K562 (cell line): ENCODE measurements around the gene C1QTNF12. TPM values are rescaled to one million over a fixed set of nuclear protein-coding genes. Genes with fewer than 3 reads are reported as not detected.

Experiments used
- ATAC-seq: fragments of 200-7000 bp; cut with Tn5 transposase; 3 replicates; pipeline ENCODE4 v1.9.1; 2020; ENCODE audit warnings: moderate library complexity
- BruUV-seq: library from RNA; stranded (reverse); fragments of 400-500 nt; replicated peaks from 2 replicates; lab custom pipeline; 2021; lab: Mats Ljungman, UMichigan
- CTCF ChIA-PET: fragments of 300-600 bp; formaldehyde crosslinking; extraction: SDS; loops from one replicate; lab custom pipeline; 2021; ENCODE audit warnings: low intra/inter-chr PET ratio; lab: Yijun Ruan, JAX
- POLR2A ChIA-PET: fragments of 300-600, 350-650 bp; sonication (Branson Sonifier 250); formaldehyde crosslinking; extraction: SDS; loops from one replicate; lab custom pipeline; 2021; ENCODE audit warnings: antibody characterized with exemption, inconsistent platforms; lab: Yijun Ruan, JAX
- DNase-seq, 4 experiments: peaks; one replicate each; pipeline versions ENCODE4 v3.0.0 to v3.0.0-alpha.2; 2011 to 2018; ENCODE audit warnings: low spot score in 3 of 4, mixed read lengths in 3 of 4; ENCODE audit errors: extremely low read depth in 1 of 4
- FAIRE-seq: peaks from 2 replicates; lab custom pipeline; 2011; peaks lifted over from hg19 to GRCh38; lab: Jason Lieb, UNC
- H2AFZ ChIP-seq: 2 replicates; pipeline ENCODE4 v1.6.0; 2011; ENCODE audit warnings: low read depth, low read length, control low read depth, inconsistent platforms
- H3K27ac ChIP-seq: fragments of 200-600 bp; 3 replicates; pipeline ENCODE4 v1.8.0; 2011; ENCODE audit warnings: low read depth, mild to moderate bottlenecking, control low read depth, inconsistent platforms, low read length, moderate library complexity, mixed read lengths; ENCODE audit errors: extremely low read depth
- H3K27me3 ChIP-seq, 2 experiments: fragments of 300-600 bp in 1 of 2; 2 replicates in 1 of 2; 3 replicates in 1 of 2; pipeline versions ENCODE4 v1.6.0 to v1.8.0; 2011; ENCODE audit warnings: inconsistent platforms in 2 of 2, low read length in 2 of 2, mild to moderate bottlenecking in 1 of 2, mixed read lengths in 1 of 2, moderate library complexity in 1 of 2; ENCODE audit not compliant: control insufficient read depth in 2 of 2, insufficient read depth in 2 of 2
- H3K36me3 ChIP-seq: fragments of 300-600 bp; 3 replicates; pipeline ENCODE4 v1.8.0; 2011; ENCODE audit warnings: mild to moderate bottlenecking, low read length, inconsistent platforms; ENCODE audit not compliant: control insufficient read depth, insufficient read depth
- H3K4me1 ChIP-seq, 2 experiments: fragments of 200-600 bp in 1 of 2; replicated peaks in 1 of 2; 2 replicates in 1 of 2; 3 replicates in 1 of 2; pipeline versions ENCODE4 v1.5.1 to v1.8.0; 2011; ENCODE audit warnings: inconsistent platforms in 2 of 2, low read length in 2 of 2, mild to moderate bottlenecking in 1 of 2, mixed read lengths in 1 of 2, moderate library complexity in 1 of 2; ENCODE audit not compliant: control insufficient read depth in 2 of 2, insufficient read depth in 2 of 2
- H3K4me2 ChIP-seq: 2 replicates; pipeline ENCODE4 v1.6.1; 2011; ENCODE audit warnings: low read length, control low read depth, inconsistent platforms, mixed read lengths; ENCODE audit not compliant: insufficient read depth
- H3K4me3 ChIP-seq: fragments of 200-600 bp; sonication (generic), shearing (Covaris generic); 2 replicates; pipeline ENCODE4 v1.5.1; 2016; ENCODE audit warnings: control low read depth, inconsistent platforms
- H3K79me2 ChIP-seq: fragments of 200-600 bp; 3 replicates; pipeline ENCODE4 v1.8.0; 2011; ENCODE audit warnings: low read length, inconsistent platforms; ENCODE audit not compliant: control insufficient read depth, insufficient read depth
- H3K9ac ChIP-seq, 2 experiments: 2 replicates each; pipeline versions ENCODE4 v1.6.0 to v1.6.1; 2011; ENCODE audit warnings: low read depth in 2 of 2, low read length in 2 of 2, control low read depth in 1 of 2, inconsistent platforms in 1 of 2, mild to moderate bottlenecking in 1 of 2, mixed read lengths in 1 of 2; ENCODE audit not compliant: insufficient read depth in 1 of 2
- H3K9me1 ChIP-seq: one replicate; pipeline ENCODE4 v1.6.0; 2011; ENCODE audit warnings: inconsistent platforms, mild to moderate bottlenecking, low read length, moderate library complexity; ENCODE audit not compliant: control insufficient read depth, insufficient read depth
- H3K9me3 ChIP-seq: replicated peaks from 2 replicates; pipeline ENCODE4 v1.5.1; 2011; ENCODE audit warnings: low read depth, low read length, inconsistent platforms; ENCODE audit not compliant: control insufficient read depth, insufficient read depth
- H4K20me1 ChIP-seq: replicated peaks from 2 replicates; pipeline ENCODE4 v1.6.1; 2011; ENCODE audit warnings: low read length, inconsistent platforms, mixed read lengths; ENCODE audit not compliant: control insufficient read depth, insufficient read depth
- HMGN3 ChIP-seq: IDR thresholded peaks from 2 replicates; pipeline ENCODE4 v1.6.1; 2011; ENCODE audit warnings: borderline replicate concordance, low read depth, mild to moderate bottlenecking, mixed read lengths, low read length; ENCODE audit not compliant: insufficient read length; ENCODE audit errors: extremely low read depth
- WGBS: fragments of 100-300 bp; shearing (Covaris generic); methylation state at CpG from one replicate; pipeline ENCODE4 v1.1.6; 2016; ENCODE audit warnings: low coverage, mixed read lengths; ENCODE audit not compliant: insufficient coverage; ENCODE audit errors: missing lambda C conversion rate; 5-methylcytosine and 5-hydroxymethylcytosine counted together
- in situ Hi-C: fragments of 300-500 bp; cut with MboI; formaldehyde crosslinking; loops from 4 replicates; pipeline ENCODE4 v1.15.0; 2018; ENCODE audit warnings: inconsistent platforms, mixed read lengths
- intact Hi-C: fragments of 100-400 bp; cut with micrococcal nuclease; formaldehyde crosslinking; loops from 2 replicates; pipeline ENCODE4 v1.14.2; 2022
- polyA plus RNA-seq, 8 experiments: library from polyadenylated mRNA; depleted of rRNA in 4 of 8; stranded (reverse) in 5 of 8; unstranded in 3 of 8; fragments of >200 nt; fragmentation: Nextera tagmentation in 2 of 8; fragmentation: Illumina TruSeq in 1 of 8; extraction: Ambion mirVana in 2 of 8; extraction: Trizol in 1 of 8; gene quantifications; 2 replicates each; pipeline versions ENCODE4 v1.2.1 to v1.2.3, GENCODE V29; 2011 to 2014; ENCODE audit warnings: inconsistent platforms in 1 of 8, missing spikeins in 1 of 8
- total RNA-seq, 7 experiments: library from RNA; depleted of rRNA in 6 of 7; stranded (reverse); fragments of >200 nt in 6 of 7; fragmentation: Illumina TruSeq in 2 of 7; extraction: Trizol in 2 of 7; gene quantifications; 2 replicates each; pipeline versions ENCODE4 v1.2.1 to v1.2.3, GENCODE V29; 2011 to 2021; ENCODE audit warnings: low replicate concordance in 1 of 7
- TF ChIP-seq, protein P1 (sequence below), 2 experiments: fragments of 450-650 bp; IDR thresholded peaks; 2 replicates each; pipeline ENCODE4 v1.6.1; 2016
- TF ChIP-seq, protein P2 (sequence below): sonication (generic); formaldehyde crosslinking; IDR thresholded peaks from 2 replicates; pipeline ENCODE4 v1.8.1; 2023; ENCODE audit warnings: mild to moderate bottlenecking, missing genetic modification reagents
- TF ChIP-seq, protein P3 (sequence below), 2 experiments: fragments of 450-650 bp in 1 of 2; sonication (generic) in 1 of 2; formaldehyde crosslinking in 1 of 2; IDR thresholded peaks in 1 of 2; conservative IDR thresholded peaks in 1 of 2; 2 replicates each; pipeline versions ENCODE4 v1.6.1 to v1.8.1; 2016 to 2023; ENCODE audit warnings: mild to moderate bottlenecking in 2 of 2, moderate library complexity in 2 of 2, inconsistent platforms in 1 of 2, missing genetic modification reagents in 1 of 2

C1QTNF12 gene
- total and polyA plus RNA-seq, 9 of the 15 experiments (the other 6 are each of a cell fraction or from before 2014, with no cell fraction given), result 0.11 to 4.3 (median 0.93) TPM; not detected in 3

DNA sequence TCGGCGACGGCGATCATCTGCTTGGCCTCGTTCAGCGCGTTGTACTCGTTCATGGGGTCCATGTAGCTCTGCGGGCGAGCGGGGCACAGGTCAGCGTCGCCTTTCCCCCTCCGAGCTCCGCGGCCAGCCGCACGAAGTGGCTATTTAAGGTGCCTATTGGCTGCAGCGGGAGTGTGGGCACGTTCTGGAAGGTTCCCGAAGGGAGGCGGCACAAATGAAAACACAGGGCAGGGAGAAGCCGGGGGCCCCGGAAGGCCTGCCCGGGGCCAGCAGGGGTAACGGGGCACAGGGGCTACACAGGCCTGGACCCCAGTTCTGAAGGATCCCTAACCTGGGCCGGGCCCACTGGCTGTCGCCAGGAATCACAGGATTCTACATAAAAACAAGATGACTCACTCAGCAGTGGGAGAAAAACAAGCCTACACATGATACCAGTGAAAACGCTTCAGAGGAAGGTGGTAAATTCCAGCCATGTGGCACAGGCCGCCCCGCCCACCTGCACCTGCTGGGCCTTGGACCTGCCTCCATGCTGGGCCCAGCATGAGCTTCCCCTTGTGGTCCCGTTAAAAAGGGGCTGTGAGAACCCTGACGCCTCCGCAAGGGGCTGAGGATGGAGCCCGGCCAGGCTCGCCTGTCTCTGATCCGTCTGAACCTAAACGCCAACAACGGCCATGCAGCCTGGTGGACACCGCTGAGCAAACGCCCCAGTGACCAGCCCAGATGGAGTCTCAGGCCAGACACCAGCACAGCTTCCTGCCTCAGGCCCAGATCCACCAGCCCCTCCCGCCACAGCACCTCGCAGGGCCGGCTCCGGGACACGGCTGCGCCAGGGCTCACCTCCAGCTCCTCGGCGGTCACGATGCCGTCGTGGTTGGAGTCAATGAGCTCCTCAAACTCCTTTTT lies 28.6 kb downstream of the C1QTNF12 start:
- CTCF ChIA-PET, result no interaction called here
- POLR2A ChIA-PET, result interaction anchor here (0.6 to 2.4 kb wide), 2 partner anchors 12 to 13 kb away, joined by 3 to 12 read pairs; partner anchors contain the start of genes B3GALT6 and SDF4
- WGBS, result 96% methylated on average over 38 of the region's 52 CpGs
- BruUV-seq, result no TSS peak
- no peak overlapping the region for H3K4me2 ChIP-seq
- DNase-seq, result no peak
- intact Hi-C loops, result no loop called here
- peak overlapping the region in 1 of 2 experiments; percentile 20; a peak in 1 of 4 replicates for H3K9ac ChIP-seq
- TF ChIP-seq, protein P1, sequence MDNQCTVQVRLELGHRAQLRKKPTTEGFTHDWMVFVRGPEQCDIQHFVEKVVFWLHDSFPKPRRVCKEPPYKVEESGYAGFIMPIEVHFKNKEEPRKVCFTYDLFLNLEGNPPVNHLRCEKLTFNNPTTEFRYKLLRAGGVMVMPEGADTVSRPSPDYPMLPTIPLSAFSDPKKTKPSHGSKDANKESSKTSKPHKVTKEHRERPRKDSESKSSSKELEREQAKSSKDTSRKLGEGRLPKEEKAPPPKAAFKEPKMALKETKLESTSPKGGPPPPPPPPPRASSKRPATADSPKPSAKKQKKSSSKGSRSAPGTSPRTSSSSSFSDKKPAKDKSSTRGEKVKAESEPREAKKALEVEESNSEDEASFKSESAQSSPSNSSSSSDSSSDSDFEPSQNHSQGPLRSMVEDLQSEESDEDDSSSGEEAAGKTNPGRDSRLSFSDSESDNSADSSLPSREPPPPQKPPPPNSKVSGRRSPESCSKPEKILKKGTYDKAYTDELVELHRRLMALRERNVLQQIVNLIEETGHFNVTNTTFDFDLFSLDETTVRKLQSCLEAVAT (IDR thresholded peaks at IDR 0.05), result peak in 1 of 2 experiments; percentile 50; a peak in 1 of 4 replicates
- peak; percentile 7 for TF ChIP-seq HMGN3
- TF ChIP-seq, protein P2, sequence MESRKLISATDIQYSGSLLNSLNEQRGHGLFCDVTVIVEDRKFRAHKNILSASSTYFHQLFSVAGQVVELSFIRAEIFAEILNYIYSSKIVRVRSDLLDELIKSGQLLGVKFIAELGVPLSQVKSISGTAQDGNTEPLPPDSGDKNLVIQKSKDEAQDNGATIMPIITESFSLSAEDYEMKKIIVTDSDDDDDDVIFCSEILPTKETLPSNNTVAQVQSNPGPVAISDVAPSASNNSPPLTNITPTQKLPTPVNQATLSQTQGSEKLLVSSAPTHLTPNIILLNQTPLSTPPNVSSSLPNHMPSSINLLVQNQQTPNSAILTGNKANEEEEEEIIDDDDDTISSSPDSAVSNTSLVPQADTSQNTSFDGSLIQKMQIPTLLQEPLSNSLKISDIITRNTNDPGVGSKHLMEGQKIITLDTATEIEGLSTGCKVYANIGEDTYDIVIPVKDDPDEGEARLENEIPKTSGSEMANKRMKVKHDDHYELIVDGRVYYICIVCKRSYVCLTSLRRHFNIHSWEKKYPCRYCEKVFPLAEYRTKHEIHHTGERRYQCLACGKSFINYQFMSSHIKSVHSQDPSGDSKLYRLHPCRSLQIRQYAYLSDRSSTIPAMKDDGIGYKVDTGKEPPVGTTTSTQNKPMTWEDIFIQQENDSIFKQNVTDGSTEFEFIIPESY (CRISPR knock-in tag), result peak; percentile 33; the same call in 1 of the 2 replicates
- TF ChIP-seq, protein P3, sequence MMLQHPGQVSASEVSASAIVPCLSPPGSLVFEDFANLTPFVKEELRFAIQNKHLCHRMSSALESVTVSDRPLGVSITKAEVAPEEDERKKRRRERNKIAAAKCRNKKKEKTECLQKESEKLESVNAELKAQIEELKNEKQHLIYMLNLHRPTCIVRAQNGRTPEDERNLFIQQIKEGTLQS (IDR thresholded peaks at IDR 0.05), result no peak
- TF ChIP-seq, protein P3 (CRISPR knock-in tag; conservative IDR thresholded peaks at IDR 0.05), result no peak
- TF ChIP-seq, all 486 proteins: peak for 3
- Histone ChIP-seq H3K27me3 (no peaks in the 10 kb centered on the region), H3K79me2 (0 out of 3 replicates have a peak, but pooled peaks cover under 1% of the 10 kb centered on the region), H3K4me1 (peaks cover 0 to 74% of the 10 kb centered on the region in 2 experiments; a peak in 2 of 5 replicates), H3K4me3 (no peak overlapping the region), H2AFZ (no peak overlapping the region), H3K9me1 (no peaks in the 10 kb centered on the region), H3K36me3 (peaks cover 72% of the 10 kb centered on the region; the same call in 2 of the 3 replicates), H3K27ac (no peak overlapping the region), H3K9me3 (no peaks in the 10 kb centered on the region), H4K20me1 (peaks cover 2% of the 10 kb centered on the region; the same call in 1 of the 2 replicates)
- FAIRE-seq (no peak), ATAC-seq (no peak)
- in situ Hi-C loops, result no loop called here
